Measurements from ENCODE around the gene SLC22A31. TPM values are rescaled to one million over a fixed set of nuclear protein-coding genes. Genes with fewer than 3 reads are reported as not detected.

SLC22A31 gene
- total and polyA plus RNA-seq, 5 donors from 2014 or later: 0.14 TPM; not detected in 4

DNA sequence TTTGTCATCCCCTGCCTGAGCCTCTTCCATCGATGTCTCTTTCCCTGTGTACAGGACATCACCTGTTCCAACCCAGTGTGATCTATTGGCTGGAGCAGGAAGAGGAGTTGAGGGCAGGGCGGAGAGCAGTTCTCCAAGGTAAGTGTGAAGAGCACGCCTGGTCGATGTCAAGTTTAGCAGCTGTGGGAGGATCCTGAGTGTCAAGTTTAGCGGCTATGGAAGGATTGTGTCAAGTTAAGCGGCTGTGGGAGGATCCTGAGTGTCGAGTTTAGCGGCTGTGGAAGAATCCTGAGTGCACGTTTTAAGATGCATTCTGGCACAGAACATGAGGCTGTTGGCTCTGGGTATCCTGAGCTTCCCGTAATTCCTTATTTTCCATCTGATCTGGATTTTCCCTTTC lies 24.3 kb upstream of the SLC22A31 start:
- ATAC-seq (ENCODE audit: low read depth in 2 of 2): no peak
- Mint-ChIP-seq H3K4me3 (no peak overlapping the region), H3K27ac (no peak overlapping the region), H3K9me3 (peaks cover 0 to 32% (median 8%) of the 10 kb centered on the region in 7 donors), H3K36me3 (peaks cover 63% of the 10 kb centered on the region), H3K4me1 (peaks cover 0 to 9% (median 5%) of the 10 kb centered on the region in 4 donors), H3K27me3 (no peaks in the 10 kb centered on the region)
- Histone ChIP-seq H3K27me3 (ENCODE audit: control insufficient read depth, insufficient read depth, low read length) (no peaks in the 10 kb centered on the region), H3K4me3 (ENCODE audit: low read depth, low read length) (no peak overlapping the region), H3K4me1 (ENCODE audit: control insufficient read depth, insufficient read depth, low read length, poor library complexity, severe bottlenecking) (no peaks in the 10 kb centered on the region), H3K9me3 (ENCODE audit: control insufficient read depth in 2 of 2, low read length in 2 of 2) (peaks cover 25 to 26% of the 10 kb centered on the region in 2 experiments), H3K27ac (ENCODE audit: insufficient read depth, low read length, poor library complexity, severe bottlenecking) (no peak overlapping the region), H3K36me3 (ENCODE audit: control insufficient read depth, insufficient read depth, low read length) (peaks cover 66% of the 10 kb centered on the region)
- DNase-seq: no peak

DNA sequence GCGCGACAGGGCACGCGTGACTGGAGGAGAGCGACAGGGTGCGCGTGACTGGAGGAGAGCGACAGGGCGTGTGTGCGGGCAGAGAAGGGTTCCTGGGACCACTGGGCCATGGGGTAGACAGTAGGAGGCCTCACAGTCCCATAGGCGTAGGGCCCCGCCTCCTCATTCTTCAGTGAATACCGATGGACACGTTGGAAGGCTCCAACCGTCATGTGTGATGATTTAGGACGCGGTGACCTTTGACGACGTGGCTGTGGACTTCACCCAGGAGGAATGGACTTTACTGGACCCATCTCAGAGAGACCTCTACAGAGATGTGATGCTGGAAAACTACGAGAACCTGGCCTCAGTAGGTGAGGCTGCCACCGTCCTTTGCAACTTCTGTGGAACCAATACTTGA lies 22.6 kb upstream of the SLC22A31 start:
- Histone ChIP-seq H3K4me1 (ENCODE audit: control insufficient read depth, insufficient read depth, low read length, poor library complexity, severe bottlenecking) (peaks cover 5% of the 10 kb centered on the region), H3K27me3 (ENCODE audit: control insufficient read depth, insufficient read depth, low read length) (no peaks in the 10 kb centered on the region), H3K9me3 (ENCODE audit: control insufficient read depth in 2 of 2, low read length in 2 of 2) (peaks cover 11 to 18% of the 10 kb centered on the region in 2 experiments), H3K36me3 (ENCODE audit: control insufficient read depth, insufficient read depth, low read length) (peaks cover 62% of the 10 kb centered on the region), H3K27ac (ENCODE audit: insufficient read depth, low read length, poor library complexity, severe bottlenecking) (no peak overlapping the region), H3K4me3 (ENCODE audit: low read depth, low read length) (no peak overlapping the region)
- ATAC-seq (ENCODE audit: low read depth in 2 of 2) (no peak), DNase-seq (no peak)
- Mint-ChIP-seq H3K9me3 (peaks cover 0 to 18% (median 6%) of the 10 kb centered on the region in 7 donors), H3K27ac (no peak overlapping the region), H3K27me3 (no peaks in the 10 kb centered on the region), H3K36me3 (peaks cover 49% of the 10 kb centered on the region), H3K4me1 (peaks cover 5 to 18% (median 11%) of the 10 kb centered on the region in 4 donors), H3K4me3 (no peak overlapping the region)

DNA sequence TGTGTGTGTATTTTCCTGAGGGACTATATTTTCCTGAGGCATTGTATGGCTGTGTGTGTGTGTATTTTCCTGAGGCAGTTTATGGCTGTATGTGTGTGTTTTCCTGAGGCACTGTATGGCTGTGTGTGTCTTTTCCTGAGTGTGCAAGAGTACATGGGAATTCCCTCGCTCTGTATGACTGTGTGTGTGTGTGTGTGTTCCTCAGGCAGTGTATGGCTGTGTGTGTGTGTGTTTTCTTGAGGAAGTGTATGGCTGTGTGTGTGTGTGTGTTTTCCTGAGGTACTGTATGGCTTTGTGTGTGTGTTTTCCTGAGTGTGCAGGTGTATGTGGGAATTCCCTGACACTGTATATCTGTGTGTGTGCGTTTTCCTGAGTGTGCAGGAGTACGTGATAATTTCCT lies 21.3 kb upstream of the SLC22A31 start:
- ATAC-seq (ENCODE audit: low read depth in 2 of 2): no peak
- peaks cover 49% of the 10 kb centered on the region for H3K36me3 ChIP-seq (ENCODE audit: control insufficient read depth, insufficient read depth, low read length)
- H3K36me3 Mint-ChIP-seq: peaks cover 36% of the 10 kb centered on the region

DNA sequence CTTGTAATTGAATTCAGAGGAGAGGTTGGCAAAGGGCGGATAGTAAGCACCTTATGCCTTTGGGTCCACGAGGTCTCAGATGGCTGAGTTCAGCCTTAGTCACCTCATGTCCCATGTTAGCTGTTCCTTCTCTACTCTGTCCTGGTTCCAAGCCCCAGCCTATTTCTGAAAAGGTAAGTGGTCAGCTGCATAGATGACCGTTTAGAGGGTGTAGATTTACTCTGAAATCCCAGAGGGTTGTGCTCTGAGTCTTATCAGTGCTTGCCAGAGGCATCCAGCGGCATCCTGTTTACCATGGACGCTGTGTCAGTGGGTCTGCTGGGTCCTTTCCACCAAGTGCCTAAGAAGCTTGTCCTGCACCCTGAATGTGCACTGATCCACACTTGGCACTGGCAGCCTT lies 19.0 kb upstream of the SLC22A31 start:
- H3K27ac ChIP-seq (ENCODE audit: insufficient read depth, low read length, poor library complexity, severe bottlenecking): no peak overlapping the region
- H3K4me3 Mint-ChIP-seq: peak overlapping the region; percentile 58 to 86 (median 80)
- H3K4me1 Mint-ChIP-seq: peaks cover 13 to 42% (median 22%) of the 10 kb centered on the region in 4 donors
- H3K9me3 ChIP-seq (ENCODE audit: control insufficient read depth in 2 of 2, low read length in 2 of 2): no peaks in the 10 kb centered on the region
- H3K27me3 ChIP-seq (ENCODE audit: control insufficient read depth, insufficient read depth, low read length): no peaks in the 10 kb centered on the region
- H3K36me3 ChIP-seq (ENCODE audit: control insufficient read depth, insufficient read depth, low read length): peaks cover 30% of the 10 kb centered on the region
- peaks cover 18% of the 10 kb centered on the region for H3K36me3 Mint-ChIP-seq
- no peak overlapping the region for H3K4me3 ChIP-seq (ENCODE audit: low read depth, low read length)
- no peak for DNase-seq
- H3K27ac Mint-ChIP-seq: peak overlapping the region in 2 of 3 donors; percentile 14 to 62
- ATAC-seq (ENCODE audit: low read depth in 2 of 2): no peak
- no peaks in the 10 kb centered on the region for H3K27me3 Mint-ChIP-seq
- H3K4me1 ChIP-seq (ENCODE audit: control insufficient read depth, insufficient read depth, low read length, poor library complexity, severe bottlenecking): peaks cover 20% of the 10 kb centered on the region
- H3K9me3 Mint-ChIP-seq: no peaks in the 10 kb centered on the region

More for the DNA sequence above, 21.3 kb upstream of the SLC22A31 start:
- Histone ChIP-seq H3K4me3 (ENCODE audit: low read depth, low read length) (no peak overlapping the region), H3K4me1 (ENCODE audit: control insufficient read depth, insufficient read depth, low read length, poor library complexity, severe bottlenecking) (peaks cover 13% of the 10 kb centered on the region), H3K9me3 (ENCODE audit: control insufficient read depth in 2 of 2, low read length in 2 of 2) (peaks cover 0 to 4% of the 10 kb centered on the region in 2 experiments), H3K27ac (ENCODE audit: insufficient read depth, low read length, poor library complexity, severe bottlenecking) (no peak overlapping the region), H3K27me3 (ENCODE audit: control insufficient read depth, insufficient read depth, low read length) (no peaks in the 10 kb centered on the region)
- Mint-ChIP-seq H3K4me3 (peak overlapping the region in 1 of 4 donors; percentile 79), H3K4me1 (peaks cover 11 to 29% (median 13%) of the 10 kb centered on the region in 4 donors), H3K27me3 (no peaks in the 10 kb centered on the region), H3K27ac (no peak overlapping the region), H3K9me3 (peaks cover 0 to 7% (median 3%) of the 10 kb centered on the region in 7 donors)
- DNase-seq: no peak

DNA sequence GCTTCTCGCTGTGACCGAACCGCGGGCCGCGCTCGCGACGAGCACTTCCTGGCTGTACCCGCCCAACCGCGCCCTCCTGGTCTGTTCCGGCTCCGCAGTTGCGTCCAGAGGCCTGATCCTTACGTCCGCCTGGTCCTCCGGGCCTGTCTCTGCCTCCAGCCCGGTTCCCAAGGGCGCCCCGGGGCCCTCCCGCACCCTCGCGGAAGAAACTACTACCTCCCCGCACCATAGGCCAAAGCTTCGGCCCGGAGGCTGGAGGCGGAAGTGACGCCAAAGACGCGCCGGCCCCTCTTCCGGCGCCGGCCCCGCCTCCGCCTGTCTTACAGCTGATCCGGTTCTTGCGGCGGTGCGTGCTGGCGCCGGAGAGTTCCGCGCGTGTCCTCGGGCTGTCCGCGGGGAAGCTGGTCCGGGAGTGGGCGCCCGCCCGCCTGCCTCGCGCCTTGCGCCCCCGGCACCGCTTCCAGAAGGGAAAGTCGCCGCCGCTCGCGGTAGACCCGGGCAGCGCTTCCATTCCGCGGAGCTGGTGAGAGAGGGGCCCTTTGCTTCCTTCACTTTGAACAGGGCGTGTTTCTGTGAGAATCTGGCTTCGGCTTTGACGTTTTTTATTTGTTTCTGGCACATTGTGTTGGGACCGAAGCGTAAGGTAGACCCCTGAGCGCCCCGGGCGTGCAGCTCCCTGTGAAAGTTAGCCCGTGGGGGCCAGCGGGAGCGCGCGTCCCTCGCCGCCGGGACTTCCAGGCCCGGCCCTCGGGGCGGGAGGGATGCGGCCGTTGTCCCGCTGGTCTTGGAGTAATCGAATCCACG lies 17.3 kb upstream of the SLC22A31 start, which contains the start of gene ZNF778:
Gene ZNF778, plus strand, starts transcription at position 316 of the 804 bp plus-strand sequence. CDS start 3,425 bp downstream, outside the sequence.
- Mint-ChIP-seq H3K27me3 (no peaks in the 10 kb centered on the region), H3K4me1 (peaks cover 13 to 44% (median 22%) of the 10 kb centered on the region in 4 donors), H3K4me3 (peak within 1 kb of the TSS; percentile 80 to 98 (median 88)), H3K27ac (peak within 1 kb of the TSS; percentile 86 to 93 (median 89)), H3K9me3 (no peaks in the 10 kb centered on the region), H3K36me3 (peaks cover 9% of the 10 kb centered on the region)
- ATAC-seq (ENCODE audit: low read depth in 2 of 2): peak; percentile 81 to 82
- Histone ChIP-seq H3K36me3 (ENCODE audit: control insufficient read depth, insufficient read depth, low read length) (peaks cover 16% of the 10 kb centered on the region), H3K27ac (ENCODE audit: insufficient read depth, low read length, poor library complexity, severe bottlenecking) (peak within 1 kb of the TSS; percentile 97), H3K4me3 (ENCODE audit: low read depth, low read length) (peak within 1 kb of the TSS; percentile 86), H3K9me3 (ENCODE audit: control insufficient read depth in 2 of 2, low read length in 2 of 2) (no peaks in the 10 kb centered on the region), H3K27me3 (ENCODE audit: control insufficient read depth, insufficient read depth, low read length) (no peaks in the 10 kb centered on the region), H3K4me1 (ENCODE audit: control insufficient read depth, insufficient read depth, low read length, poor library complexity, severe bottlenecking) (peaks cover 20% of the 10 kb centered on the region)
- peak; percentile 79 to 91 (median 86) for DNase-seq

DNA sequence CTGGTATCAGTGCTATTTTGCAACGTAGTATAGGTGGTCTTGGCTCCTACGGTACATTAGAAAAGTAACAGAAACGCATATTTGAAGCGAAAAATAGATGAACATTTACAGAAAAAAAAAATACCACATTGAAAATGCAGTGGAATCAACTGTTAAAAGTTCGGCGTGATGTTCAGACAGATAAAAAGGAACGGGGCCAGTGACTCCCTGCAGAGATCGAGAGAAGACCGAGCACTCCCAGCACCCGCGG lies 16.7 kb upstream of the SLC22A31 start:
- peaks cover 20% of the 10 kb centered on the region for H3K4me1 ChIP-seq (ENCODE audit: control insufficient read depth, insufficient read depth, low read length, poor library complexity, severe bottlenecking)
- H3K27ac ChIP-seq (ENCODE audit: insufficient read depth, low read length, poor library complexity, severe bottlenecking): peak overlapping the region; percentile 97
- Mint-ChIP-seq H3K4me3 (peak overlapping the region; percentile 80 to 98 (median 88)), H3K9me3 (no peaks in the 10 kb centered on the region), H3K36me3 (peaks cover 7% of the 10 kb centered on the region), H3K27me3 (no peaks in the 10 kb centered on the region), H3K27ac (peak overlapping the region; percentile 86 to 93 (median 89)), H3K4me1 (peaks cover 13 to 44% (median 21%) of the 10 kb centered on the region in 4 donors)
- no peaks in the 10 kb centered on the region for H3K9me3 ChIP-seq (ENCODE audit: control insufficient read depth in 2 of 2, low read length in 2 of 2)
- H3K4me3 ChIP-seq (ENCODE audit: low read depth, low read length): peak overlapping the region; percentile 86
- no peak for DNase-seq
- H3K36me3 ChIP-seq (ENCODE audit: control insufficient read depth, insufficient read depth, low read length): peaks cover 11% of the 10 kb centered on the region
- no peaks in the 10 kb centered on the region for H3K27me3 ChIP-seq (ENCODE audit: control insufficient read depth, insufficient read depth, low read length)
- ATAC-seq (ENCODE audit: low read depth in 2 of 2): no peak

DNA sequence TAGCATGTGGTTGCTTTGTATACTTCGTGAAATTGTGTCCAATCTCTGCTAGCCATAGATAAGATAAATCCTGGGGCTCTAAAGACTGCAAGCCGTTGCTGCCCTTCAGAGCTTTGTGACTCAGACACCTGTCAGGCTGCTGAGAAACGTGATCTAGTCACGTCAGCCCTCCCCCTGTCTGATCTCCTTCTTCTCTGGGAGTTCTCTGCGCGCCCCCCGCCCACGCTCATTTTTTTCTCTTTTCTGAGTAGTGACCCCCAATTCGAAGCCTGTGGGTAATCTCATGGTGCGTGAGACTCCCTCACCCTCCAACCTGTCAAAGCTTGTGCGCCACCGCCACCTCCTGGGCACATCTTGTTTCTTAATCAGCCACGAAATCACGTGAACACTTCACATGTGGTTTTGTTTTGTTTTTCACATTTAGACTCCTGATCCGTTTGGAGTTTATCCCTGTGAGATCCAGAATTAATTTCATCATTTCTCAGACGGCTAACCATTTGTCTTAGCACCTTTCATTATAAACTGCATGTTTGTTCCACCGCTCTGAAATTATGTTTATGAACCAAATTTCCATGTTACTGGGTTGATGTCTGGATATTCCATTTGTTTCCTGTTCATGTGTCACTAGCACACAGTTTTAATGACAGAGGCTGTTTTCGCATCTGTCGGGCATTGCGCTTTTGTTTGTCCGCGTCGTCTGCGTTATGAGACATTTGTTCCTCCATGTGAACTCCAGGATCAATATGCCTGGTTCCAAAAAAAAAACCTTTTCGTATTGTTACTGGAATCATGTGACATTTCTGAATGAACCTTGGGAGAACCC lies 16.2 kb upstream of the SLC22A31 start:
- Mint-ChIP-seq H3K27me3 (no peaks in the 10 kb centered on the region), H3K36me3 (peaks cover 3% of the 10 kb centered on the region), H3K27ac (peak overlapping the region; percentile 86 to 93 (median 89)), H3K4me1 (peaks cover 13 to 41% (median 21%) of the 10 kb centered on the region in 4 donors), H3K9me3 (no peaks in the 10 kb centered on the region), H3K4me3 (peak overlapping the region; percentile 80 to 98 (median 88))
- Histone ChIP-seq H3K27ac (ENCODE audit: insufficient read depth, low read length, poor library complexity, severe bottlenecking) (peak overlapping the region; percentile 97), H3K9me3 (ENCODE audit: control insufficient read depth in 2 of 2, low read length in 2 of 2) (no peaks in the 10 kb centered on the region), H3K4me1 (ENCODE audit: control insufficient read depth, insufficient read depth, low read length, poor library complexity, severe bottlenecking) (peaks cover 20% of the 10 kb centered on the region), H3K4me3 (ENCODE audit: low read depth, low read length) (peak overlapping the region; percentile 86), H3K36me3 (ENCODE audit: control insufficient read depth, insufficient read depth, low read length) (peaks cover 7% of the 10 kb centered on the region), H3K27me3 (ENCODE audit: control insufficient read depth, insufficient read depth, low read length) (no peaks in the 10 kb centered on the region)
- DNase-seq (peak; percentile 75 to 88 (median 82)), ATAC-seq (ENCODE audit: low read depth in 2 of 2) (peak; percentile 71 to 75)

All from CD4-positive, CD25-positive, alpha-beta regulatory T cell (primary cell).